Lower leg skin (tissue), 4 donors: ENCODE measurements around the gene PPP1R18. TPM values are rescaled to one million over a fixed set of nuclear protein-coding genes. Genes with fewer than 3 reads are reported as not detected.
A peak's percentile ranks its signal among the peaks of the same experiment; 100 is the strongest.

ENCODE experiments used
- DNase-seq, 2 donors: peaks; one replicate each; pipeline ENCODE4 v3.0.0-alpha.2; 2019; ENCODE audit warnings: low spot score in 2 of 2
- H3K4me3 ChIP-seq: fragments of 200-600 bp; sonication (generic); 2 replicates; pipeline ENCODE4 v1.5.1; 2017; ENCODE audit warnings: mild to moderate bottlenecking, low read depth; ENCODE audit not compliant: poor library complexity, severe bottlenecking
- CTCF ChIP-seq, 3 donors: fragments of 450-650 bp; IDR thresholded peaks; one replicate each; pipeline ENCODE4 v1.5.1; 2016; ENCODE audit warnings: antibody characterized with exemption in 3 of 3, mild to moderate bottlenecking in 3 of 3, moderate library complexity in 2 of 3
- POLR2A ChIP-seq, 2 donors: fragments of 450-650 bp; IDR thresholded peaks; one replicate each; pipeline ENCODE4 v1.6.1; 2016 to 2017; ENCODE audit warnings: antibody characterized with exemption in 2 of 2, mild to moderate bottlenecking in 1 of 2, moderate library complexity in 1 of 2
- WGBS, 2 donors: methylation state at CpG; one replicate each; pipeline ENCODE4 v1.1.5; 2018; 5-methylcytosine and 5-hydroxymethylcytosine counted together
- intact Hi-C: fragments of 100-400 bp; cut with DNase I; formaldehyde crosslinking; loops from one replicate; pipeline ENCODE4 v1.15.0; 2023; ENCODE audit warnings: low total_unique reads
- total RNA-seq, 4 donors: library from RNA; depleted of rRNA; stranded (reverse); fragments of >200 nt; gene quantifications; one replicate each; pipeline ENCODE4 v1.1.0, GENCODE V29; 2016

The PPP1R18 gene
- total RNA-seq, 4 donors from 2014 or later: 23.6 to 34.1 (median 27.3) TPM

GRCh38 chr6:30684386-30685156 lies 1.9 kb downstream of the PPP1R18 start:
- WGBS, 2 donors: 10 to 17% methylated on average over 14 to 18 of the region's 21 CpGs
- TF ChIP-seq POLR2A (IDR thresholded peaks at IDR 0.05) (no peak), CTCF (IDR thresholded peaks at IDR 0.05) (no peak)
- peak overlapping the region; percentile 50 for H3K4me3 ChIP-seq
- intact Hi-C loops: no loop called here
- DNase-seq: peak; percentile 58 to 90

- H3K4me3 ChIP-seq: peak overlapping the region; percentile 44
- TF ChIP-seq CTCF (IDR thresholded peaks at IDR 0.05): no peak
- no peak for TF ChIP-seq POLR2A (IDR thresholded peaks at IDR 0.05)
- no peak for DNase-seq
- WGBS, 2 donors: 0 to 7% methylated on average over 2 of the region's 2 CpGs
- intact Hi-C loops: no loop called here
Measured at GRCh38 chr6:30683980-30684338, 2.5 kb downstream of the PPP1R18 start.

GRCh38 chr6:30683183-30683979 lies 3.1 kb downstream of the PPP1R18 start:
- peak overlapping the region; percentile 44 for H3K4me3 ChIP-seq
- intact Hi-C loops: no loop called here
- TF ChIP-seq CTCF (IDR thresholded peaks at IDR 0.05): no peak
- no peak for TF ChIP-seq POLR2A (IDR thresholded peaks at IDR 0.05)
- DNase-seq: no peak
- 1 to 2% methylated on average over 7 of the region's 7 CpGs for WGBS, 2 donors

GRCh38 chr6:30682143-30683117 lies 4.0 kb downstream of the PPP1R18 start:
- intact Hi-C loops: no loop called here
- 7 to 12% methylated on average over 11 of the region's 11 CpGs for WGBS, 2 donors
- DNase-seq: peak; percentile 82 to 97
- TF ChIP-seq CTCF (IDR thresholded peaks at IDR 0.05): no peak
- TF ChIP-seq POLR2A (IDR thresholded peaks at IDR 0.05): no peak
- H3K4me3 ChIP-seq: peak overlapping the region; percentile 44

GRCh38 chr6:30681766-30682142 lies 4.7 kb downstream of the PPP1R18 start:
- intact Hi-C loops: no loop called here
- H3K4me3 ChIP-seq: no peak overlapping the region
- TF ChIP-seq CTCF (IDR thresholded peaks at IDR 0.05): no peak
- no peak for TF ChIP-seq POLR2A (IDR thresholded peaks at IDR 0.05)
- 27 to 29% methylated on average over 4 of the region's 4 CpGs for WGBS, 2 donors
- DNase-seq: no peak
